Uterus (tissue), 4 donors: ENCODE measurements around the gene CYS1. TPM values are rescaled to one million over a fixed set of nuclear protein-coding genes. Genes with fewer than 3 reads are reported as not detected.

Source experiments
- DNase-seq, 2 donors: peaks; one replicate each; pipeline ENCODE4 v3.0.0-alpha.2; 2019 to 2020
- H3K27ac ChIP-seq, 2 donors: fragments of 200-600 bp; sonication (generic); 1 replicate in 1 of 2; 2 replicates in 1 of 2; pipeline ENCODE4 v1.5.1; 2016 to 2018
- H3K27me3 ChIP-seq, 2 donors: fragments of 200-600 bp; sonication (generic); one replicate each; pipeline ENCODE4 v1.5.1; 2018 to 2019; ENCODE audit warnings: control low read depth in 1 of 2
- H3K36me3 ChIP-seq, 2 donors: fragments of 200-600 bp; sonication (generic); one replicate each; pipeline ENCODE4 v1.5.1; 2019; ENCODE audit warnings: control low read depth in 1 of 2
- H3K4me1 ChIP-seq, 2 donors: fragments of 200-600 bp; sonication (generic); one replicate each; pipeline ENCODE4 v1.5.1; 2018 to 2019; ENCODE audit warnings: control low read depth in 1 of 2
- H3K4me3 ChIP-seq, 2 donors: fragments of 200-600 bp; sonication (generic); 1 replicate in 1 of 2; 2 replicates in 1 of 2; pipeline ENCODE4 v1.5.1; 2018 to 2019; ENCODE audit warnings: mild to moderate bottlenecking in 1 of 2
- H3K9me3 ChIP-seq, 2 donors: fragments of 200-600 bp; sonication (generic); one replicate each; pipeline ENCODE4 v1.5.1; 2019; ENCODE audit warnings: control low read depth in 1 of 2
- POLR2A ChIP-seq, 2 donors: fragments of 450-650 bp; IDR thresholded peaks; one replicate each; pipeline ENCODE4 v1.6.1; 2016; ENCODE audit warnings: antibody characterized with exemption in 2 of 2, mild to moderate bottlenecking in 1 of 2, moderate library complexity in 1 of 2
- intact Hi-C: fragments of 100-400 bp; cut with DNase I; formaldehyde crosslinking; loops from one replicate; pipeline ENCODE4 v1.15.1; 2023; ENCODE audit warnings: low total_unique reads
- total RNA-seq, 4 donors: library from RNA; depleted of rRNA in 3 of 4; stranded (reverse); fragments of >200 nt in 3 of 4; gene quantifications; one replicate each; pipeline versions ENCODE4 v1.1.0 to v1.2.4, GENCODE V29; 2014 to 2023
- TF ChIP-seq, protein P1 (sequence below), 4 experiments: fragments of 200-600 bp in 2 of 4; fragments of 450-650 bp in 2 of 4; sonication (generic) in 2 of 4; IDR thresholded peaks; one replicate each; pipeline ENCODE4 v1.5.1; 2016 to 2019; ENCODE audit warnings: antibody characterized with exemption in 4 of 4, mild to moderate bottlenecking in 2 of 4, moderate library complexity in 1 of 4
- donor health status: DM: yes; HTN: yes; CAD: no.

CYS1 gene
- total RNA-seq, 4 donors from 2014 or later, result 7.2 to 15.5 (median 11.2) TPM

GRCh38 chr2:10065773-10066055, 14.5 kb downstream of the CYS1 start:
- no peak overlapping the region for H3K27ac ChIP-seq
- H3K4me1 ChIP-seq, result no peaks in the 10 kb centered on the region
- no peaks in the 10 kb centered on the region for H3K36me3 ChIP-seq
- no peaks in the 10 kb centered on the region for H3K9me3 ChIP-seq
- no peak for TF ChIP-seq POLR2A (IDR thresholded peaks at IDR 0.05)
- TF ChIP-seq, protein P1, sequence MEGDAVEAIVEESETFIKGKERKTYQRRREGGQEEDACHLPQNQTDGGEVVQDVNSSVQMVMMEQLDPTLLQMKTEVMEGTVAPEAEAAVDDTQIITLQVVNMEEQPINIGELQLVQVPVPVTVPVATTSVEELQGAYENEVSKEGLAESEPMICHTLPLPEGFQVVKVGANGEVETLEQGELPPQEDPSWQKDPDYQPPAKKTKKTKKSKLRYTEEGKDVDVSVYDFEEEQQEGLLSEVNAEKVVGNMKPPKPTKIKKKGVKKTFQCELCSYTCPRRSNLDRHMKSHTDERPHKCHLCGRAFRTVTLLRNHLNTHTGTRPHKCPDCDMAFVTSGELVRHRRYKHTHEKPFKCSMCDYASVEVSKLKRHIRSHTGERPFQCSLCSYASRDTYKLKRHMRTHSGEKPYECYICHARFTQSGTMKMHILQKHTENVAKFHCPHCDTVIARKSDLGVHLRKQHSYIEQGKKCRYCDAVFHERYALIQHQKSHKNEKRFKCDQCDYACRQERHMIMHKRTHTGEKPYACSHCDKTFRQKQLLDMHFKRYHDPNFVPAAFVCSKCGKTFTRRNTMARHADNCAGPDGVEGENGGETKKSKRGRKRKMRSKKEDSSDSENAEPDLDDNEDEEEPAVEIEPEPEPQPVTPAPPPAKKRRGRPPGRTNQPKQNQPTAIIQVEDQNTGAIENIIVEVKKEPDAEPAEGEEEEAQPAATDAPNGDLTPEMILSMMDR (IDR thresholded peaks at IDR 0.05), result no peak
- no peak for DNase-seq
- no peaks in the 10 kb centered on the region for H3K27me3 ChIP-seq
- intact Hi-C loops, result no loop called here
- H3K4me3 ChIP-seq, result no peak overlapping the region

DNA sequence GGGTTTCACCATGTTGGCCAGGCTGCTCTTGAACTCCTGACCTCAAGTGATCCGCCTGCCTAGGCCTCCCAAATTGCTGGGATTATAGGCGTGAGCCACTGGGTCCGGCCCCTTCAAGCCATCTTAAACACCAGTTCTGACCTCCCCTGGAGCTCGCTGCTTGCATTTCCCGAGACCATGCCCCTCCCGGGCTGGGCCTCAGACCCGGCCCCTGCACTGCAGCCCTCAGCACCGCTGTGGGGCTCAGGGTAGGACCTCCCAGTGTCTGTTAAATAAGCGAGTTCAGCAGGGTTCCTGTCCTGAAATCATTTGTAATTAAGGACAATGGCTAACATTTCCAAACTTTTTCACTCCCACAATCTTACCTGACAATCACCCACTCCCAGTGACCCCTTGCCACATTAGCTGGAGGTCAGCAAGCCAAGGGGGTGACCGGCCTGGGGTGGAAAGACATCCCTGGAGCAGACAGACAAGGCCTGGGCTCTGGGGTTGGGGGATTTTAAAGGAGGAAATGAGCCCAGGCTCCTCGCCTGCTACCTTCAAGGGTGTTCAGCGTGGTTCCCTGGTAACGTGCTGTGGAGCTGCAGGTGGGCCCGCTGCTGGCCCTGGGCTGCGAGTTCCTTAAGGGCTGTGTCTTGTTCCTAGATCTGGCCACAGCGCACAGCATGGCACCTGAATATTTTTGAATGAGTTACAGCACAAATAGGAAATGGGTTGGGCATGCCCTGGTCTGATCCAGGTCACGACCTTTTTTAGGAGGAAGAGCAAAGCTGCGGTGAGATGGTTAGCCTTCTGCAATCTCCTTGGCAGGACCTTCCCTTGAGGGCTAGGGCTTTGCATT, 15.1 kb downstream of the CYS1 start:
- TF ChIP-seq, protein P1 (IDR thresholded peaks at IDR 0.05), result no peak
- TF ChIP-seq POLR2A (IDR thresholded peaks at IDR 0.05), result no peak
- H3K27ac ChIP-seq, result no peak overlapping the region
- no peaks in the 10 kb centered on the region for H3K9me3 ChIP-seq
- intact Hi-C loops, result no loop called here
- no peak for DNase-seq
- H3K4me3 ChIP-seq, result no peak overlapping the region
- H3K4me1 ChIP-seq, result no peaks in the 10 kb centered on the region
- H3K27me3 ChIP-seq, result no peaks in the 10 kb centered on the region
- H3K36me3 ChIP-seq, result no peaks in the 10 kb centered on the region

DNA sequence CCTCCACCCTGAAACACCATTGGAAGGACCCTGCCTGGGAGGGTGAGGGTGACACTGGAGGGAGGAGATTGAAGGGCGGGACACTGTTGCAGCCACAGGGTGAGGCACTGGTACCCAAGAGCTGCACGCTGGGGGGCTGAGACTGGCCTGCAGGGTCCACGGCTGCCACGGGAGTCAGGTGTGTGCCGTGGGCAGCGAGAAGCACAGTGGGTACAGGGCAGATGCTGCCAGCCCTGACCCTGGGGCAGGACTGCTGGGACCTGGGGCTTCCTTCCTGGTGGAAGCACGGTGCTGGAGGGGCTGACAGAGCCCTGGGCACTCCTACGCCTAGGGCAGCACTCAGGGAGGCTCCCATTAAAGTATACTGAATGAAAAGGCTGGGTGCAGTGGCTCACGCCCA, 16.6 kb downstream of the CYS1 start:
- H3K27ac ChIP-seq, result no peak overlapping the region
- no peaks in the 10 kb centered on the region for H3K4me1 ChIP-seq
- TF ChIP-seq, protein P1 (IDR thresholded peaks at IDR 0.05), result no peak
- no peak for TF ChIP-seq POLR2A (IDR thresholded peaks at IDR 0.05)
- intact Hi-C loops, result no loop called here
- H3K27me3 ChIP-seq, result no peaks in the 10 kb centered on the region
- H3K9me3 ChIP-seq, result no peaks in the 10 kb centered on the region
- H3K4me3 ChIP-seq, result no peak overlapping the region
- DNase-seq, result no peak
- no peaks in the 10 kb centered on the region for H3K36me3 ChIP-seq

- H3K36me3 ChIP-seq, result no peaks in the 10 kb centered on the region
Measured at GRCh38 chr2:10062931-10063365, 17.3 kb downstream of the CYS1 start.

More at GRCh38 chr2:10062931-10063365, 17.3 kb downstream of the CYS1 start:
- intact Hi-C loops, result no loop called here
- no peak overlapping the region for H3K4me3 ChIP-seq
- TF ChIP-seq POLR2A (IDR thresholded peaks at IDR 0.05), result no peak
- TF ChIP-seq, protein P1 (IDR thresholded peaks at IDR 0.05), result no peak
- no peaks in the 10 kb centered on the region for H3K4me1 ChIP-seq
- H3K27me3 ChIP-seq, result no peaks in the 10 kb centered on the region
- no peak overlapping the region for H3K27ac ChIP-seq
- H3K9me3 ChIP-seq, result no peaks in the 10 kb centered on the region
- DNase-seq, result no peak
